ENCODE data around the gene COA4. TPM values are rescaled to one million over a fixed set of nuclear protein-coding genes. Genes with fewer than 3 reads are reported as not detected.

Gene COA4
- polyA plus RNA-seq, 1 donor from 2014 or later = 66.9 TPM

DNA sequence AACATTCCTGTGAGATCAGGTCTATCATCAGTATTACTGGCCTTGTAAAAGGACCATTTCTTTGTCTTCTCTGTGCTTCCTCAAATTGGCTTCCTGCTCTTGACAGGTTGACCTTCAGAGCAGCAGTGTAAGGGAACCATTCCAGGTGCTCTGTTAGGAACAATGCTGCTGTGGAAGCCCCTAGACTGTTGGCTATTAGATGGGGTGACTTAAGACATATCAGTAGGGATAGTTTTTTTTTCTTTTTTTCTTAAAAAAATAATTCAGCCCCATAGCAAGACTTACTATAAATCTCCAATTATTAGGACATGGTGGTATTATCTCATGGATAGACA, 37.6 kb downstream of the COA4 start:
- Mint-ChIP-seq H3K27ac (no peak overlapping the region), H3K4me3 (no peak overlapping the region), H3K9me3 (no peaks in the 10 kb centered on the region), H3K27me3 (no peaks in the 10 kb centered on the region), H3K36me3 (peaks cover 13% of the 10 kb centered on the region), H3K4me1 (peaks cover 0 to 3% (median 2%) of the 10 kb centered on the region in 3 donors)

DNA sequence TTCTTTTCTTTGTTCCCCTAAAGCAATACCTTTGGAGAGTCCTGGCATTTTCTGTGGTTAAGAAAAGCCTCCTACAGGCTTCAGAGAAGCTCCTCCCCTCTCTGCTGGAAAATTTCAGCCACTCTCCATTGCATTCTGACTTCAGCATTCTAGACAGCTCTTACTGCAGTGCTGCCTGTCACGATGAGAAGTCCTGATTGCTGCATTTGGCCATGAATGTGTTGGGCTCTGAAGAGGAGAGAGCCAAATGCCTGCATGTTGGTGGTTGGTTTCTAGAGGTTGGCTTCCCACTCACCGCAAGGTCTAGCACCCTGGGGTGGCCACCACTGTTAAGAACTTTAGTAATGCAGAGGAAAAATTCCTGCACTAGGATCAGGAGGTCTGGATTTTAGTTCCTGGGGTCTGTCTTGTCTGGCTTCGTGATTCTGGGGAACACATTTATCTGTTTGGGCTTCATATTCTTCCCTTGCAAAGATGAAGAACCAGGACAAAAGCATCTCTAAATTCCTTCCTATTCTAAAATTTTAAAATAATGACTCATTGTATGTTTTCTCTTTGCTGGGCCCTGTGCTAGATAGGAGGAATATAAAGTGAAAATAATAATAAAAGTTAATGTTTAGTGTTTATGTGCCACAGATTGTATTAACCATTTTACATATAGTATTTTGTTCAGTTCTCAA, 38.1 kb downstream of the COA4 start:
- H3K9me3 Mint-ChIP-seq = no peaks in the 10 kb centered on the region
- peaks cover 15% of the 10 kb centered on the region for H3K36me3 Mint-ChIP-seq
- H3K27ac Mint-ChIP-seq = no peak overlapping the region
- H3K27me3 Mint-ChIP-seq = no peaks in the 10 kb centered on the region
- H3K4me1 Mint-ChIP-seq = peaks cover 0 to 4% (median 3%) of the 10 kb centered on the region in 3 donors
- no peak overlapping the region for H3K4me3 Mint-ChIP-seq

DNA sequence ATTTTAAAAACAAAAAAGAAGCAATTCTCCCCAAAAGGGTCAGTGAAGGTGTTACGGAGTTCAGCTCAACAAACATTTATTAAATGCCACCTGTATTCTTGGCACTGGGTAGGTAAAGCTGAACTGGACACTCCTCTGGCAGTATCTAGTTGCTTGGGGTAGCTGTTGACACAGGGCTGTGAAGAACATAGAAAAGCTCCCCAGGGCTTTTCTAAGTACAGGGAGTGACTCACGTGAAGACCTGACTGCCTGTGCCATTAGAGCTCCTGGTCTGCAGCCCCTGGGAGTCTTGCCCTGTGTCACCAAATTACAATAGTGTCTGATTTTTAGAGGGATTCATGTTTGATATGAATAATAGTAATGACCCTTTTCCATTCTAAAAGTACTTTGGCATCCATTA, 43.6 kb downstream of the COA4 start:
- Mint-ChIP-seq H3K4me1 (peaks cover 0 to 4% (median 3%) of the 10 kb centered on the region in 3 donors), H3K36me3 (peaks cover 6% of the 10 kb centered on the region), H3K4me3 (no peak overlapping the region), H3K9me3 (no peaks in the 10 kb centered on the region), H3K27me3 (no peaks in the 10 kb centered on the region), H3K27ac (no peak overlapping the region)

DNA sequence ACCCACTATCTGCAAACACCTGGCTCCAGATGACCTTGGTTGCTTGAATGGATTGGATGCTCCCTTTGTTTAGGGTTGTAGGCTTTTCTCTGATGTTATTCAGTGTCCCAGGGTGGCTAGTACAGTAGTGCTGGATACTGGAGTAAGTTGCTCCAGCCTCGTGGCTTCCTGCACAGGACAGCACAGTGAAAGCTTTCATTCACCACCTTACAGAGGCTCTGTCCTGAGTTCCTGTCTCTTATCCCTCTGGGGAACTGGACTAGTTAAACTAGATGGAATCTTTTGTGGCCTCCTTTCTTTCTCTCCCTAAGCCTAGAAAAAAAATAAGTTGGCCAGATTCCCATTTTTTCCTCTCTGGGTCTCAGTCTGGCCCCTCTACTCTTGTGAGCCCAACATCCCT, 46.4 kb downstream of the COA4 start:
- Mint-ChIP-seq H3K9me3 (no peaks in the 10 kb centered on the region), H3K27me3 (no peaks in the 10 kb centered on the region), H3K4me1 (peaks cover 0 to 4% (median 3%) of the 10 kb centered on the region in 3 donors), H3K27ac (no peak overlapping the region), H3K4me3 (no peak overlapping the region), H3K36me3 (peaks cover 11% of the 10 kb centered on the region)

Other genes with a start within 250 kb of the COA4 start
- 50.3 TPM for gene PLEKHB1, start 230.3 kb downstream of the COA4 start, polyA plus RNA-seq
- gene RAB6A, start 115.8 kb downstream of the COA4 start, polyA plus RNA-seq = 93.4 TPM
- 61.0 TPM for gene MRPL48, start 89.0 kb downstream of the COA4 start, polyA plus RNA-seq
- 16.8 TPM for gene PAAF1, start 153 bp upstream of the COA4 start, polyA plus RNA-seq
- 0.35 TPM for gene DNAJB13, start 74.2 kb upstream of the COA4 start, polyA plus RNA-seq
- 1,475 TPM for gene UCP2, start 106.0 kb upstream of the COA4 start, polyA plus RNA-seq
- 0.19 TPM for gene UCP3, start 132.2 kb upstream of the COA4 start, polyA plus RNA-seq